NCI-H82 treated with DMSO at 0.1 percent for 48 hours (cell line): ENCODE data around the gene PCBP4.

Source experiments
- DNase-seq: peaks from one replicate; lab custom pipeline; 2025; ENCODE audit not compliant: unreplicated experiment; lab: John Stamatoyannopoulos, UW

PCBP4 gene

DNA sequence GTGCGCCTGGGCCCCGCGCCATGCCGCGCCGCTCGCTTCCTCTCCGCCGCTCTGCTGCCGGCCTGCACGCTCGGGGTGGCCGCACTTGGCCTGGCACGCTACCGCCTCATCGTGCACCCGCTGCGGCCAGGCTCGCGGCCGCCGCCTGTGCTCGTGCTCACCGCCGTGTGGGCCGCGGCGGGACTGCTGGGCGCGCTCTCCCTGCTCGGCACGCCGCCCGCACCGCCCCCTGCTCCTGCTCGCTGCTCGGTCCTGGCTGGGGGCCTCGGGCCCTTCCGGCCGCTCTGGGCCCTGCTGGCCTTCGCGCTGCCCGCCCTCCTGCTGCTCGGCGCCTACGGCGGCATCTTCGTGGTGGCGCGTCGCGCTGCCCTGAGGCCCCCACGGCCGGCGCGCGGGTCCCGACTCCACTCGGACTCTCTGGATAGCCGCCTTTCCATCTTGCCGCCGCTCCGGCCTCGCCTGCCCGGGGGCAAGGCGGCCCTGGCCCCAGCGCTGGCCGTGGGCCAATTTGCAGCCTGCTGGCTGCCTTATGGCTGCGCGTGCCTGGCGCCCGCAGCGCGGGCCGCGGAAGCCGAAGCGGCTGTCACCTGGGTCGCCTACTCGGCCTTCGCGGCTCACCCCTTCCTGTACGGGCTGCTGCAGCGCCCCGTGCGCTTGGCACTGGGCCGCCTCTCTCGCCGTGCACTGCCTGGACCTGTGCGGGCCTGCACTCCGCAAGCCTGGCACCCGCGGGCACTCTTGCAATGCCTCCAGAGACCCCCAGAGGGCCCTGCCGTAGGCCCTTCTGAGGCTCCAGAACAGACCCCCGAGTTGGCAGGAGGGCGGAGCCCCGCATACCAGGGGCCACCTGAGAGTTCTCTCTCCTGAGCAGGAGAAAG lies 11.1 kb downstream of the PCBP4 start:
- DNase-seq = no peak

GRCh38 chr3:51955175-51955892 lies 11.9 kb downstream of the PCBP4 start, which contains the start of gene GPR62:
TSS of gene GPR62 (plus strand) at chr3:51955381. CDS start at chr3:51955653, 272 bp downstream.
- DNase-seq = no peak

- DNase-seq = no peak
Measured at GRCh38 chr3:51954713-51955112, 12.5 kb downstream of the PCBP4 start.

DNA sequence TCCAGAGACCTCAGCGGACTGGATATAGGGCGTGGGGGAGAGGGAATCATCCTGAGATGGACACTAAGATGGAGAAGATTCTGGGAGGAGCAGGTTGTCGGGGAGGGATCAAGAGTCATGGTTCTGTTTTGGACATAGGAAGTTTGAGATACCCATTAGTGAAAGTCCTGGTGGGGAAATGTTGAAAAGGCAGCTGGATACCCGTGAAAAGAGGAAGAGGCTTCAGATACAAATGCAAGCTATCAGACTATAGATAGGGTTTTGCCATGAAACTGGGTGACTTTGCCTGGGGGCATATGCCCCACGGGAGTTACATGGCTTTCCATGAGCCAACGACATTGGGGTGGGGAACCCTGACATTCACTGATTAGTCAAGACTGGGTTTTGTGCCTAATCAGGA lies 13.1 kb downstream of the PCBP4 start:
- no peak for DNase-seq

DNA sequence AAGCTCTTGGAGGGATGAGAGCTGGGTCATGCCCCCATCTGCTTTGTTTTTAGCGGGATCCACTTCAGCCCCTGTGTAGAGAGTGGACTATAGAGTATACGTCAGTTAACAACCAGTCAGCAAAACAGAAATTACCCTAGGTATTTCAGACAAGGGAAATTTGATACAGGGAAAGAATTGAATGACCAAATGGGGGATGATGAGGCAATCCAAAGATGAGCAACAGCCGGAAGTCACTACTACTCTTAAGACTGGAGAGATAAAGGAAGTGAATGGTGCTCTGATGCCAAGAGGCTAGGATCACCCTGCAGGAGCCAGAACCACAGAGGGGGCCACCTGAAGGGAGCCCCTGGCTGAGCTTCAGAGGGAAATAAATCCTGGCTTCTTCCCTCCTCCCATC lies 13.8 kb downstream of the PCBP4 start:
- DNase-seq = peak; percentile 34

GRCh38 chr3:51950899-51951298 lies 16.4 kb downstream of the PCBP4 start:
- no peak for DNase-seq

DNA sequence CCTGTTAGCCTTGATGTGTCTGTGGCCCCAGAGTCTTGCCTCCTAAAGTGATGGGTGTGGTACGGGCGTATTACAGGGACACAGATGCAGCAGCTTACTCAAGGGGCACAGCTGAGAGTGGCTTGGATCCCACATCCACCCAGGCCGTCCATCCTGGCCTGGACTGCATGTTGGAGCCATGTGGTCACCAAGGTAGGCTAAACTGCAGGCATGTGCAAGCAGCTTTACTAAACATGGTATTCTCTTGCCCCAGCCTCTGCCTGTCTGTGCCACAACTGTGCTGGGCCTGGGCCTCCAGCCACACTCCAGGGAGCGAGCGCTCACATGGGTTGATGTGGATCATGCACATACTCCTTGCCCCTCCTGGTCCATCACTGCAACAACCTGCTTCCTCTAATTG lies 18.1 kb downstream of the PCBP4 start:
- DNase-seq = no peak

- no peak for DNase-seq
Measured at GRCh38 chr3:51948016-51948580, 19.2 kb downstream of the PCBP4 start.

DNA sequence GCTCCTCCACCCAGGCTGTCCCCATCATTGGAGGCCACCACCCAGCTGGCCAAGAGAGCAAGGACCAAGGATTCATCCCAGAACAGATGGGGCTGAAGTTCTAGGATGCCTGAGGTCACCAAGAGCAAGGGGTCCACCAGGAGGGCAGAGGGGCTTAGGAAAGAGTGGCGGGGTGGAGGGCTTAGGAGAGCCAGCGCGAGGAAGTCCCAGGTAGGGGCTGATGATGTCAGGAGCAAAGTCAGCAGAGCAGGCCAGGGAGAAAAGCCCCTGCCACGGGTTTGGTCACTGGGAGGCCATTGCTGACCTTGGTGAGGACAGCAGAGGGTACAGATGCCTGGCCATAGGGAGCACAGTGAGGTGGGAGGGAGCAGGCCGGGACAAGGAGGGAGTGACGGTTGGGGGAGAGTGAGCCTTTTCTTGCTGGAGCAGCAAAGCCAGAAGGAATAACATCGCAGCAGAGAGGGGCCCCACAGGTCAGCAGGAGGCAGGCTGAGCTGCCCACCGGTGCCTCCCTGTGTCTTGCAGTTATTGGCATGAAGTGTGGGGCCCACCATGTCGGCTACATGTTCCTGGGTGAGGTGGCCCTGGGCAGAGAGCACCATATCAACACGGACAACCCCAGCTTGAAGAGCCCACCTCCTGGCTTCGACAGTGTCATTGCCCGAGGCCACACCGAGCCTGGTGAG lies 19.9 kb downstream of the PCBP4 start:
- DNase-seq = no peak

DNA sequence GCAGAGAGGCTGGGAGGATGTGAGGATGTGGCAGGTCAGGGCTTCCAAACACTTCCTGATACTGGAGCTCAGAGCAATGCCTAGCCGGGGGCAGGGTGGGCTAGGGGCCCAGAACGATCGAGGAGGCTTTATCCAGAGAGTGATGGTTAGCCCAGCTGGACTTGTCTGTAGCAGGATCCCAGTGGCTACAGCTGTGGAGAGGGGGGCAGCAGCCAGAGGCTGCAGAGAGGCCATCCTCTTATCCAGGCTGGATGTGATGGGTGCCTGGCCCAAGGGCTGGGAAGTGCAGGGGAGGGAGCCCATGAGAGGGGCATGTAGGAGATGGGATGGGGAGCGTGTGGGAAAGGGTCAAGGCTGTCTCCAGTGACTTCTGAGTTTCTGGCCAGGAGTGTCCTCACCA lies 20.5 kb downstream of the PCBP4 start:
- no peak for DNase-seq

- no peak for DNase-seq
Measured at GRCh38 chr3:51945926-51946705, 21.1 kb downstream of the PCBP4 start.

DNA sequence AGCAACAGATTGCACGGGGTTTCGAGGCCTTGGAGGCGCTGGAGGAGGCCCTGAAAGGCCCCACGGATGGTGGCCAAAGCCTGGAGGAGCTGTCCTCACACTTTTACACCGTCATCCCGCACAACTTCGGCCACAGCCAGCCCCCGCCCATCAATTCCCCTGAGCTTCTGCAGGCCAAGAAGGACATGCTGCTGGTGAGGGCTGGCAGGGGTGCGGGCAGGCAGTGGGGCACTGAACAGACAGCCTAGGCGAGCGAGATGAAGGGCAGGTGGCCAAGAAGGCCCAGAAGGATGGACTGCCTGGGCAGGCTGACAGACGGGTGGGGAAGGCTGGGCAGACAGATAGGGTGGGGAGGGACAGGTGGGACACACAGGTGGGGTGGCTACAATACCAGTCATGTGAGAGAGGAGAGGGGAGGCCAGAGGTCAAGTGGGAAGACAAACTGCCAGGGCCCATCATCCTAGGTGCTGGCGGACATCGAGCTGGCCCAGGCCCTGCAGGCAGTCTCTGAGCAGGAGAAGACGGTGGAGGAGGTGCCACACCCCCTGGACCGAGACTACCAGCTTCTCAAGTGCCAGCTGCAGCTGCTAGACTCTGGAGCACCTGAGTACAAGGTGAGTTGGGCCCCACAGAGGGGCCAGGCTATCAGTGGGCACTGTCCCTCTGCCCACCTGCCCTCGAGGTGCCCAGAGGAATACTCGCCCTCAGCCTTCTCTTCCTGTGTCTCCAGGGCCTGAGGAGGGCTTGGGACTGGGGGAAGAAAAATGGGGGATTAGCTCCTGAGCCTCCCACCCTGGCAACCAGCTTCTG lies 22.0 kb downstream of the PCBP4 start:
- no peak for DNase-seq

- DNase-seq = no peak
Measured at GRCh38 chr3:51944451-51945021, 22.7 kb downstream of the PCBP4 start.

- no peak for DNase-seq
Measured at GRCh38 chr3:51943451-51944391, 23.5 kb downstream of the PCBP4 start.

DNA sequence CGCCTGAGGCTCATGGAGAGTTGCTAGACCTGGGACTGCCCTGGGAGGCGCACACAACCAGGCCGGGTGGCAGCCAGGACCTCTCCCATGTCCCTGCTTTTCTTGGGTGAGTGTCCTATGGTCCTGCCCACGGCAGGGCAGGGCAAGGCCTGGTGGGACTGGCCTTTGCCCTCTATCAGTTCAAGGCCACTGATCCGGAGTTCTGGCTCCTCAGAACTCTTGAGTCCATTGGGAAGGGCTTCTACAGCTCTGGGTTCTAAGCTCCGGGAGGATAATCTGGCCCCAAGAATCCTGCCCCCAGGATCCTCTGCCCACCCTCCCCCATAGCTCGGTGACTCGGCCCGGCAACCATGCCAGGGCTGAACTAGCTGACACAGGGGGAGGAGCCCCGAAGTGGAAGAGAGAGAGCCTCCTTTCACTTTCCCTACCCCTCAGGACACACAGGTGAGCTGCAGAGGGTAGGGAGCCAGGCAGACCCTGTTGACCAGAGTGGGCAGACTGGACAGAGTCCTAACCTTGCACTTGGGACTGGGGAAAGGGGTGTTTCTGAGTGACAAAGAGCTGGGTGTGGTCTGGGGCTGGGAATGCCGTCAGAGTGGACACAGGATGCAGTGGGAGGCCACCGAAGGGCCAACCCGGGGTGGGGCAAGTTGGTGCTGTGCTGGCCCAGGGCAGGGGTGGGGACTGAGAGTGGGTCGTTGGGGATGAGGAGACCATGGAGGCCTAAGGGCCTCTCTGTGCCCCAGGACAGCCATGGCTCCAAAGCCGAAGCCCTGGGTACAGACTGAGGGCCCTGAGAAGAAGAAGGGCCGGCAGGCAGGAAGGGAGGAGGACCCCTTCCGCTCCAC lies 24.4 kb downstream of the PCBP4 start:
- no peak for DNase-seq

DNA sequence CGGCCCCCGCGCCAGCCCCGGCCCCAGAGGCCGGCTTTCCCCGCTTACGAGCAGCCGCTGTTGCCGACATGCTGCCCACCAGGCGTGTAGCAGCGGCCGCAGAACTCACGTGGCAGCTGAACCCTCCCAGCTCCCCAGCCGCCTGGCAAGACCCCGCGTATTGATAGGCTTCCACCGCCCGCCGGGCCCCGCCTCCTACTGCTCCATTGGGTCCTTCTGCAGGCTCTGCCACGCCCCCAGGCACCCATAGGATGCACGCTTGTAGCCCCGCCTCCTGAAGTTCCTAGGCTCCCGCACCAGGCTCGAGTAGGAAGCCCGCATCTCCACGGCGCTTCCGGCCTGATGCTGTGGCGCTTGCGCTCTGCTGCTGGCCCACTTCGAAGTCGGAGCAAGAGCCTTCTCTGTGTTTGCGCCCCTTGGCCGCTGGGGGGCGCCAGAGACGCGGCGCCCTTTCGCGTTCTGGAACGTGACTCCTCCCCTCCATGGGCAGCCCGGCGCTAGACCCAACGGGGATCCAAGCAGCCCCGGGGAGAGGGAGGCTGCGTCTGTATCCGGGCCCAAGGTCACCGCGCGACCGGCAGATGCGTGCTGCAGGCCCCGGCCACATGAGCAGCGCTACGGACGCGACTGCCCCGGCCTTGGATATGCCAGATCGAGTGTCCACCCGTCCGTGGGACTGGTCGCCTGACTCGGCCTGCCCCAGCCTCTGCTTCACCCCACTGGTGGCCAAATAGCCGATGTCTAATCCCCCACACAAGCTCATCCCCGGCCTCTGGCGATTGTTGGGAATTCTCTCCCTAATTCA lies 25.3 kb downstream of the PCBP4 start, which contains the start of the genes PARP3 and RRP9:
Gene PARP3, plus strand, starts transcription at position 566 of the 805 bp plus-strand sequence. CDS start 993 bp downstream, outside the sequence.
Gene RRP9, minus strand, starts transcription at position 107 of the 805 bp plus-strand sequence. Its CDS starts 37 bp downstream, at position 70.
- DNase-seq = peak; percentile 96
